H1 (cell line): ENCODE results near the gene EWSR1. TPM values are rescaled to one million over a fixed set of nuclear protein-coding genes. Genes with fewer than 3 reads are reported as not detected.

Experiments
- CTCF ChIA-PET: fragments of 300-600 bp; sonication (Branson Sonifier 250); formaldehyde crosslinking; loops from one replicate; lab custom pipeline; 2021; ENCODE audit not compliant: partially characterized antibody; lab: Charles Lee
- POLR2A ChIA-PET: fragments of 300-600 bp; sonication (Branson Sonifier 250); formaldehyde crosslinking; loops from one replicate; lab custom pipeline; 2021; ENCODE audit warnings: inconsistent platforms; ENCODE audit not compliant: partially characterized antibody; lab: Charles Lee
- DNase-seq, 2 experiments: peaks; one replicate each; pipeline versions ENCODE4 v3.0.0 to v3.0.0-alpha.2; 2010 to 2022; ENCODE audit warnings: low spot score in 2 of 2, low read depth in 1 of 2, mixed read lengths in 1 of 2
- FAIRE-seq: peaks from 2 replicates; lab custom pipeline; 2011; peaks lifted over from hg19 to GRCh38; lab: Jason Lieb, UNC
- H2AFZ ChIP-seq: 2 replicates; pipeline ENCODE4 v1.8.1; 2012; ENCODE audit warnings: low read length, inconsistent platforms
- H2AK5ac ChIP-seq: 2 replicates; pipeline ENCODE4 v1.6.1; 2013; ENCODE audit warnings: low read depth, low read length
- H2BK120ac ChIP-seq: replicated peaks from 2 replicates; pipeline ENCODE3; 2013; ENCODE audit warnings: low read depth, low read length, inconsistent platforms
- H2BK12ac ChIP-seq: 2 replicates; pipeline ENCODE4 v1.6.1; 2013; ENCODE audit warnings: low read depth, low read length
- H2BK15ac ChIP-seq: 2 replicates; pipeline ENCODE4 v1.6.1; 2013; ENCODE audit warnings: low read length
- H2BK20ac ChIP-seq: 2 replicates; pipeline ENCODE4 v1.6.1; 2013; ENCODE audit warnings: low read length
- H2BK5ac ChIP-seq: 2 replicates; pipeline ENCODE4 v1.6.1; 2013; ENCODE audit warnings: low read depth, low read length
- H3K14ac ChIP-seq: 2 replicates; pipeline ENCODE4 v1.6.1; 2013; ENCODE audit warnings: inconsistent platforms; ENCODE audit not compliant: insufficient read length
- H3K18ac ChIP-seq: 2 replicates; pipeline ENCODE4 v1.6.1; 2013; ENCODE audit warnings: low read length; ENCODE audit errors: extremely low read depth
- H3K23ac ChIP-seq: 2 replicates; pipeline ENCODE4 v1.6.1; 2013; ENCODE audit warnings: inconsistent platforms; ENCODE audit not compliant: insufficient read length
- H3K23me2 ChIP-seq: 2 replicates; pipeline ENCODE4 v1.6.1; 2013; ENCODE audit warnings: low read depth, low read length
- H3K27ac ChIP-seq: 2 replicates; pipeline ENCODE4 v1.6.1; 2011; ENCODE audit warnings: low read depth, low read length, inconsistent platforms
- H3K27me3 ChIP-seq, 4 experiments: replicated peaks in 1 of 4; 1 replicate in 1 of 4; 2 replicates in 3 of 4; pipeline versions ENCODE4 v1.6.1 to v1.8.1; 2011 to 2013; ENCODE audit warnings: low read length in 3 of 4, mild to moderate bottlenecking in 3 of 4, inconsistent platforms in 2 of 4, mixed read lengths in 2 of 4, moderate library complexity in 1 of 4; ENCODE audit not compliant: control insufficient read depth in 3 of 4, insufficient read depth in 3 of 4; ENCODE audit errors: extremely low read depth in 1 of 4
- H3K36me3 ChIP-seq, 4 experiments: 2 replicates each; pipeline versions ENCODE4 v1.6.1 to v1.8.1; 2011 to 2013; ENCODE audit warnings: mild to moderate bottlenecking in 4 of 4, low read length in 3 of 4, moderate library complexity in 2 of 4, control low read depth in 1 of 4, inconsistent platforms in 1 of 4; ENCODE audit not compliant: insufficient read depth in 4 of 4, control insufficient read depth in 2 of 4
- H3K4ac ChIP-seq: replicated peaks from 2 replicates; pipeline ENCODE3; 2013; ENCODE audit warnings: low read length, low read depth, mixed read lengths, inconsistent platforms; ENCODE audit not compliant: insufficient read length
- H3K4me1 ChIP-seq, 4 experiments: replicated peaks in 1 of 4; 1 replicate in 1 of 4; 2 replicates in 3 of 4; pipeline versions ENCODE4 v1.6.1 to v1.8.1; 2011 to 2013; ENCODE audit warnings: low read length in 3 of 4, inconsistent platforms in 2 of 4, mixed read lengths in 1 of 4; ENCODE audit not compliant: insufficient read depth in 4 of 4, control insufficient read depth in 3 of 4
- H3K4me2 ChIP-seq, 2 experiments: 2 replicates each; pipeline versions ENCODE4 v1.6.1 to v1.8.1; 2011 to 2013; ENCODE audit warnings: low read depth in 2 of 2, low read length in 2 of 2, control low read depth in 1 of 2, inconsistent platforms in 1 of 2, mild to moderate bottlenecking in 1 of 2; ENCODE audit not compliant: insufficient read depth in 1 of 2
- H3K4me3 ChIP-seq, 4 experiments: fragments of 200-600, 300-600 bp in 1 of 4; sonication (generic), shearing (Covaris generic), sonication (Bioruptor Twin) in 1 of 4; 2 replicates each; pipeline versions ENCODE4 v1.5.1 to v1.8.1; 2011 to 2016; ENCODE audit warnings: low read length in 4 of 4, low read depth in 3 of 4, control low read depth in 2 of 4, inconsistent platforms in 2 of 4, mild to moderate bottlenecking in 2 of 4, mixed read lengths in 1 of 4, moderate library complexity in 1 of 4; ENCODE audit not compliant: insufficient read depth in 2 of 4; ENCODE audit errors: extremely low read depth in 1 of 4
- H3K56ac ChIP-seq: replicated peaks from 2 replicates; pipeline ENCODE3; 2013; ENCODE audit warnings: low read depth, mild to moderate bottlenecking, mixed read lengths, low read length, inconsistent platforms; ENCODE audit not compliant: insufficient read length
- H3K79me1 ChIP-seq: 2 replicates; pipeline ENCODE4 v1.6.1; 2013; ENCODE audit warnings: low read depth, low read length, control low read depth
- H3K79me2 ChIP-seq, 2 experiments: 2 replicates each; pipeline versions ENCODE4 v1.6.1 to v1.8.1; 2012 to 2013; ENCODE audit warnings: low read length in 2 of 2, mild to moderate bottlenecking in 2 of 2, inconsistent platforms in 1 of 2; ENCODE audit not compliant: insufficient read depth in 2 of 2, control insufficient read depth in 1 of 2
- H3K9ac ChIP-seq, 4 experiments: replicated peaks in 1 of 4; 1 replicate in 1 of 4; 2 replicates in 3 of 4; pipeline versions ENCODE4 v1.6.1 to v1.8.1; 2011 to 2013; ENCODE audit warnings: low read depth in 3 of 4, low read length in 3 of 4, control low read depth in 2 of 4, mild to moderate bottlenecking in 2 of 4, moderate library complexity in 2 of 4, inconsistent platforms in 1 of 4; ENCODE audit errors: extremely low read depth in 1 of 4
- H3K9me3 ChIP-seq, 2 experiments: 2 replicates each; pipeline versions ENCODE4 v1.6.1 to v1.8.1; 2012 to 2013; ENCODE audit warnings: mild to moderate bottlenecking in 2 of 2, moderate library complexity in 2 of 2, control low read depth in 1 of 2, inconsistent platforms in 1 of 2, low read depth in 1 of 2, low read length in 1 of 2, mixed read lengths in 1 of 2; ENCODE audit not compliant: insufficient read depth in 2 of 2
- H4K20me1 ChIP-seq, 2 experiments: replicated peaks in 1 of 2; 2 replicates each; pipeline versions ENCODE3 to v1.8.1; 2011 to 2013; ENCODE audit warnings: inconsistent platforms in 2 of 2, low read length in 2 of 2, mild to moderate bottlenecking in 1 of 2; ENCODE audit not compliant: insufficient read depth in 2 of 2, control insufficient read depth in 1 of 2
- H4K5ac ChIP-seq: 2 replicates; pipeline ENCODE4 v1.6.1; 2013; ENCODE audit warnings: low read length, low read depth, mixed read lengths, inconsistent platforms; ENCODE audit not compliant: insufficient read length
- H4K8ac ChIP-seq: 2 replicates; pipeline ENCODE4 v1.8.0; 2013; ENCODE audit warnings: mild to moderate bottlenecking, moderate library complexity, low read length, inconsistent platforms; ENCODE audit not compliant: insufficient read depth; ENCODE audit errors: extremely low read depth
- H4K91ac ChIP-seq: replicated peaks from 2 replicates; pipeline ENCODE3; 2013; ENCODE audit warnings: low read length, mixed read lengths, inconsistent platforms; ENCODE audit not compliant: insufficient read length
- BACH1 ChIP-seq: IDR thresholded peaks from 2 replicates; pipeline ENCODE4 v1.6.1; 2012; ENCODE audit warnings: low read length, improper control_type of control experiment
- EGR1 ChIP-seq: IDR thresholded peaks from 2 replicates; pipeline ENCODE4 v1.6.1; 2011; ENCODE audit warnings: low read depth, low read length, borderline replicate concordance
- EP300 ChIP-seq, 2 experiments: IDR thresholded peaks; 1 replicate in 1 of 2; 2 replicates in 1 of 2; pipeline ENCODE4 v1.6.1; 2011 to 2012; ENCODE audit warnings: low read depth in 2 of 2, low read length in 2 of 2, mild to moderate bottlenecking in 2 of 2, borderline replicate concordance in 1 of 2, inconsistent platforms in 1 of 2, moderate library complexity in 1 of 2
- HDAC6 ChIP-seq: IDR thresholded peaks from one replicate; pipeline ENCODE4 v1.7.1; 2012; ENCODE audit warnings: low read depth, mild to moderate bottlenecking, inconsistent platforms, low read length, moderate library complexity
- KDM1A ChIP-seq: fragments of 200-600, 300-600 bp; sonication (generic); IDR thresholded peaks from 2 replicates; pipeline ENCODE4 v1.7.1; 2016; ENCODE audit warnings: mild to moderate bottlenecking, low read length, borderline replicate concordance
- MAX ChIP-seq: IDR thresholded peaks from 2 replicates; pipeline ENCODE4 v1.6.1; 2012; ENCODE audit warnings: inconsistent platforms
- POLR2A ChIP-seq, 2 experiments: IDR thresholded peaks; 1 replicate in 1 of 2; 2 replicates in 1 of 2; pipeline ENCODE4 v1.6.1; 2011; ENCODE audit warnings: low read depth in 2 of 2, low read length in 2 of 2, mild to moderate bottlenecking in 2 of 2; ENCODE audit errors: control extremely low read depth in 1 of 2
- RAD21 ChIP-seq, 2 experiments: IDR thresholded peaks in 1 of 2; conservative IDR thresholded peaks in 1 of 2; 2 replicates each; pipeline ENCODE4 v1.6.1; 2011; ENCODE audit warnings: low read depth in 2 of 2, low read length in 2 of 2, improper control_type of control experiment in 1 of 2, inconsistent platforms in 1 of 2, mild to moderate bottlenecking in 1 of 2, moderate library complexity in 1 of 2
- RBBP5 ChIP-seq: IDR thresholded peaks from 2 replicates; pipeline ENCODE4 v1.7.1; 2012; ENCODE audit warnings: low read depth, mild to moderate bottlenecking, inconsistent platforms, low read length, moderate library complexity, borderline replicate concordance
- SP4 ChIP-seq: IDR thresholded peaks from 2 replicates; pipeline ENCODE4 v1.6.1; 2012; ENCODE audit warnings: low read length, inconsistent platforms
- USF2 ChIP-seq: IDR thresholded peaks from 2 replicates; pipeline ENCODE4 v1.6.1; 2011; ENCODE audit warnings: low read length, improper control_type of control experiment
- WGBS, 2 experiments: shearing (Covaris generic) in 1 of 2; methylation state at CpG; one replicate each; pipeline versions ENCODE4 v1.1.6 to v1.1.7; 2013 to 2015; ENCODE audit warnings: low lambda C conversion rate in 2 of 2, mixed read lengths in 2 of 2, inconsistent platforms in 1 of 2, low coverage in 1 of 2, missing lambda C conversion rate in 1 of 2; ENCODE audit not compliant: insufficient replicate concordance in 2 of 2, insufficient coverage in 1 of 2, insufficient read length in 1 of 2; ENCODE audit errors: extremely low coverage in 1 of 2, missing lambda C conversion rate in 1 of 2; 5-methylcytosine and 5-hydroxymethylcytosine counted together
- polyA plus RNA-seq, 7 experiments: library from polyadenylated mRNA; depleted of rRNA in 3 of 7; stranded (reverse) in 5 of 7; unstranded in 2 of 7; fragments of >200 nt in 5 of 7; fragments of 200-250 nt in 2 of 7; gene quantifications; 1 replicate in 5 of 7; 2 replicates in 1 of 7; 4 replicates in 1 of 7; pipeline versions ENCODE4 v1.2.1 to v1.2.3, GENCODE V29; 2011 to 2013; ENCODE audit warnings: missing spikeins in 2 of 7, mixed read lengths in 2 of 7
- total RNA-seq: library from RNA; stranded (reverse); fragmentation: NEBNext Ultra II Directional; extraction: Animal tissue kit (Norgen Biotek cat#: 25700); gene quantifications from 2 replicates; pipeline ENCODE4 v1.2.1, GENCODE V29; 2021

Gene EWSR1
- total and polyA plus RNA-seq, 2 of the 8 experiments (the other 6 are each of a cell fraction or from before 2014, with no cell fraction given): 387 to 930 TPM

GRCh38 chr22:29302402-29302680, 34.3 kb downstream of the EWSR1 start:
- Histone ChIP-seq H3K4me3 (no peak overlapping the region), H2BK12ac (no peak overlapping the region), H2BK120ac (no peak overlapping the region), H3K4me2 (no peak overlapping the region), H2AFZ (no peak overlapping the region), H2BK20ac (no peak overlapping the region), H3K4ac (no peak overlapping the region), H3K9ac (no peak overlapping the region), H3K27ac (no peak overlapping the region), H3K27me3 (peaks cover 0 to under 1% (median 0%) of the 10 kb centered on the region in 4 experiments; a peak in 1 of 7 replicates), H4K5ac (no peak overlapping the region), H4K20me1 (peaks cover 6 to 15% of the 10 kb centered on the region in 2 experiments), H2BK5ac (no peak overlapping the region), H3K23me2 (peaks cover 4% of the 10 kb centered on the region; the same call in 1 of the 2 replicates), H3K14ac (no peak overlapping the region), H3K79me2 (no peaks in the 10 kb centered on the region), H3K79me1 (no peaks in the 10 kb centered on the region), H3K23ac (no peak overlapping the region), H3K9me3 (no peaks in the 10 kb centered on the region), H3K4me1 (peaks cover 0 to 7% (median 2%) of the 10 kb centered on the region in 4 experiments; a peak in 5 of 7 replicates), H3K18ac (no peak overlapping the region), H4K91ac (no peak overlapping the region), H3K56ac (no peak overlapping the region), H2BK15ac (no peak overlapping the region), H2AK5ac (no peak overlapping the region), H4K8ac (no peak overlapping the region), H3K36me3 (peaks cover 24 to 37% (median 25%) of the 10 kb centered on the region in 4 experiments)
- POLR2A ChIA-PET: interaction anchor here (0.7 to 9.1 kb wide), 11 partner anchors 10 to 251 kb away, joined by 3 to 147 read pairs (median 9); partner anchors contain the start of genes EWSR1, RHBDD3 and THOC5
- WGBS, 2 experiments: 92% methylated on average over 2 of the region's 2 CpGs; no CpG with 5 or more reads in 1 of the 2 experiments
- DNase-seq (no peak), FAIRE-seq (no peak)
- CTCF ChIA-PET: interaction anchor here (1.5 to 4.8 kb wide), 5 partner anchors 7 to 18 kb away, joined by 4 to 41 read pairs (median 8); no protein-coding TSS in a partner anchor
- TF ChIP-seq HDAC6 (no peak), MAX (no peak), KDM1A (no peak), EGR1 (no peak), SP4 (no peak), USF2 (no peak), EP300 (IDR thresholded peaks at IDR 0.05; ENCODE audit: borderline replicate concordance in 1 of 2, low read depth in 2 of 2, low read length in 2 of 2) (no peak), BACH1 (no peak), RBBP5 (no peak), RAD21 (IDR thresholded peaks at IDR 0.05 in 1 of 2, conservative IDR thresholded peaks at IDR 0.05 in 1 of 2; ENCODE audit: low read depth in 2 of 2, low read length in 2 of 2) (no peak), POLR2A (IDR thresholded peaks at IDR 0.05; ENCODE audit: control extremely low read depth in 1 of 2, low read depth in 2 of 2, low read length in 2 of 2) (no peak)
